HepG2 (cell line): ENCODE measurements around the gene RELB. TPM values are rescaled to one million over a fixed set of nuclear protein-coding genes. Genes with fewer than 3 reads are reported as not detected.

Experiments
- AKAP8 ChIP-seq: sonication (generic); formaldehyde crosslinking; IDR thresholded peaks from 2 replicates; pipeline ENCODE4 v1.5.1; 2020; ENCODE audit warnings: mild to moderate bottlenecking, missing genetic modification reagents
- BHLHE40 ChIP-seq: IDR thresholded peaks from 2 replicates; pipeline ENCODE4 v1.6.1; 2011; ENCODE audit warnings: low read length, improper control_type of control experiment
- DZIP1 ChIP-seq: sonication (generic); formaldehyde crosslinking; IDR thresholded peaks from 2 replicates; pipeline ENCODE4 v1.5.0; 2020; ENCODE audit warnings: mild to moderate bottlenecking, missing genetic modification reagents
- EEA1 ChIP-seq: sonication (generic); formaldehyde crosslinking; IDR thresholded peaks from 2 replicates; pipeline ENCODE4 v1.5.1; 2020; ENCODE audit warnings: mild to moderate bottlenecking, missing genetic modification reagents, borderline replicate concordance
- EZH2 ChIP-seq: conservative IDR thresholded peaks from 2 replicates; pipeline ENCODE4 v1.6.1; 2012; ENCODE audit warnings: mild to moderate bottlenecking, low read depth, low read length, moderate library complexity
- FOXA1 ChIP-seq, 2 experiments: fragments of 450-650 bp in 1 of 2; sonication (generic) in 1 of 2; formaldehyde crosslinking in 1 of 2; IDR thresholded peaks; 2 replicates each; pipeline versions ENCODE4 v1.4.0 to v1.6.1; 2016 to 2020; ENCODE audit warnings: missing genetic modification reagents in 1 of 2
- GABPB1 ChIP-seq: IDR thresholded peaks from 2 replicates; pipeline ENCODE4 v1.6.1; 2016; ENCODE audit warnings: mild to moderate bottlenecking, missing genetic modification reagents, moderate library complexity, missing compliant biosample characterization
- HNRNPLL ChIP-seq: fragments of 200-400 bp; formaldehyde crosslinking; IDR thresholded peaks from 2 replicates; pipeline ENCODE4 v1.6.1; 2017; ENCODE audit warnings: mild to moderate bottlenecking, low read depth, low read length; ENCODE audit not compliant: poor library complexity, severe bottlenecking
- IKZF4 ChIP-seq: sonication (generic); formaldehyde crosslinking; IDR thresholded peaks from 2 replicates; pipeline ENCODE4 v1.5.1; 2020; ENCODE audit warnings: borderline replicate concordance, mild to moderate bottlenecking, low read depth, missing genetic modification reagents; ENCODE audit errors: not compliant biosample characterization
- MEIS2 ChIP-seq: sonication (generic); formaldehyde crosslinking; IDR thresholded peaks from 2 replicates; pipeline ENCODE4 v1.9.0; 2021; ENCODE audit warnings: mild to moderate bottlenecking, missing genetic modification reagents
- NR2F1 ChIP-seq, 2 experiments: fragments of 450-650 bp in 1 of 2; formaldehyde crosslinking in 1 of 2; IDR thresholded peaks; 2 replicates each; pipeline versions ENCODE4 v1.5.0 to v1.6.1; 2016 to 2020; ENCODE audit warnings: mild to moderate bottlenecking in 1 of 2, missing compliant biosample characterization in 1 of 2, missing genetic modification reagents in 1 of 2, moderate library complexity in 1 of 2
- PITX1 ChIP-seq: sonication (generic); formaldehyde crosslinking; IDR thresholded peaks from 2 replicates; pipeline ENCODE4 v1.5.1; 2020; ENCODE audit warnings: mild to moderate bottlenecking, missing genetic modification reagents
- RFX3 ChIP-seq: IDR thresholded peaks from 2 replicates; pipeline ENCODE4 v1.6.1; 2016; ENCODE audit warnings: missing biosample characterization, missing genetic modification reagents
- SIN3A ChIP-seq: IDR thresholded peaks from 2 replicates; pipeline ENCODE4 v1.6.1; 2011; ENCODE audit warnings: low read depth, mild to moderate bottlenecking, control low read depth, low read length, borderline replicate concordance
- SP140L ChIP-seq: sonication (generic); formaldehyde crosslinking; IDR thresholded peaks from 2 replicates; pipeline ENCODE4 v1.4.0; 2020; ENCODE audit warnings: missing genetic modification reagents, borderline replicate concordance
- SPEN ChIP-seq: sonication (generic); formaldehyde crosslinking; IDR thresholded peaks from 2 replicates; pipeline ENCODE4 v1.5.1; 2020; ENCODE audit warnings: low read depth, mild to moderate bottlenecking, missing genetic modification reagents
- TFDP2 ChIP-seq: sonication (generic); formaldehyde crosslinking; IDR thresholded peaks from 2 replicates; pipeline ENCODE4 v1.4.0; 2020; ENCODE audit warnings: missing genetic modification reagents
- ZNF275 ChIP-seq: sonication (generic); formaldehyde crosslinking; IDR thresholded peaks from 2 replicates; pipeline ENCODE4 v1.8.0; 2022; ENCODE audit warnings: missing genetic modification reagents, mild to moderate bottlenecking, inconsistent platforms, borderline replicate concordance
- ZNF639 ChIP-seq: conservative IDR thresholded peaks from 2 replicates; pipeline ENCODE4 v1.6.1; 2018; ENCODE audit warnings: missing genetic modification reagents
- ZNF720 ChIP-seq: sonication (generic); formaldehyde crosslinking; IDR thresholded peaks from 2 replicates; pipeline ENCODE4 v1.4.0; 2020; ENCODE audit warnings: missing genetic modification reagents
- ZNF878 ChIP-seq: sonication (generic); formaldehyde crosslinking; IDR thresholded peaks from 2 replicates; pipeline ENCODE4 v1.8.1; 2023; ENCODE audit warnings: mild to moderate bottlenecking, missing genetic modification reagents, moderate library complexity
- ZSCAN25 ChIP-seq: sonication (generic); formaldehyde crosslinking; IDR thresholded peaks from 2 replicates; pipeline ENCODE4 v1.8.0; 2022; ENCODE audit warnings: mild to moderate bottlenecking, missing genetic modification reagents
- polyA plus RNA-seq, 8 experiments: library from polyadenylated mRNA; depleted of rRNA in 3 of 8; stranded (reverse) in 7 of 8; unstranded in 1 of 8; fragments of >200 nt; fragmentation: Illumina TruSeq in 4 of 8; extraction: Trizol in 4 of 8; gene quantifications; 2 replicates each; pipeline versions ENCODE4 v1.2.1 to v1.2.3, GENCODE V29; 2011 to 2016; ENCODE audit warnings: low read depth in 4 of 8, missing spikeins in 1 of 8, mixed read lengths in 1 of 8; ENCODE audit not compliant: insufficient read depth in 1 of 8
- total RNA-seq, 5 experiments: library from RNA; depleted of rRNA; stranded (reverse); fragments of >200 nt; fragmentation: Illumina TruSeq; extraction: Trizol; gene quantifications; 2 replicates each; pipeline ENCODE4 v1.2.3, GENCODE V29; 2016; ENCODE audit warnings: low read depth in 1 of 5

Gene RELB
- total and polyA plus RNA-seq, 2 of the 13 experiments (the other 11 are each of a cell fraction or from before 2014, with no cell fraction given): 1.9 to 3.5 TPM

- TF ChIP-seq DZIP1: peak; percentile 67; the same call in 1 of the 2 replicates
- TF ChIP-seq EEA1 (CRISPR knock-in tag): no peak
- no peak for TF ChIP-seq PITX1 (CRISPR knock-in tag)
- TF ChIP-seq SIN3A: peak; percentile 76; the same call in 1 of the 2 replicates
- TF ChIP-seq ZSCAN25 (CRISPR knock-in tag): peak; percentile 8; the same call in 1 of the 2 replicates
- 0 out of 2 replicates have a peak, but pooled peaks have one; percentile 40 for TF ChIP-seq MEIS2
- no peak for TF ChIP-seq FOXA1 (IDR thresholded peaks at IDR 0.05)
- TF ChIP-seq FOXA1 (CRISPR knock-in tag; IDR thresholded peaks at IDR 0.05): no peak
- TF ChIP-seq AKAP8: 0 out of 2 replicates have a peak, but pooled peaks have one; percentile 57
- no peak; the same call in 1 of the 2 replicates for TF ChIP-seq TFDP2
- no peak for TF ChIP-seq SP140L (CRISPR knock-in tag)
- TF ChIP-seq NR2F1 (CRISPR knock-in tag; IDR thresholded peaks at IDR 0.05): no peak
- TF ChIP-seq ZNF275 (CRISPR knock-in tag): 0 out of 2 replicates have a peak, but pooled peaks have one; percentile 9
- peak; percentile 75 for TF ChIP-seq HNRNPLL
- TF ChIP-seq ZNF878 (CRISPR knock-in tag): no peak
- no peak for TF ChIP-seq ZNF639 (CRISPR knock-in tag)
- peak; percentile 65 for TF ChIP-seq SPEN (CRISPR knock-in tag)
- peak; percentile 95 for TF ChIP-seq BHLHE40
- TF ChIP-seq IKZF4: peak; percentile 63
- TF ChIP-seq ZNF720 (CRISPR knock-in tag): no peak
- TF ChIP-seq EZH2: no peak
- no peak for TF ChIP-seq RFX3 (CRISPR knock-in tag)
- peak; percentile 67 for TF ChIP-seq GABPB1
These were observed 75.0 kb downstream of the RELB start, which contains the start of gene ZNF296 (continued) for GRCh38 chr19:45076029-45076850.
